Adrenal gland (tissue), 5 donors: ENCODE results near the gene MIOX.

Experiments used
- CTCF ChIP-seq, 6 experiments: fragments of 450-650 bp in 4 of 6; fragments of 200-600 bp in 2 of 6; sonication (generic) in 1 of 6; IDR thresholded peaks; 1 replicate in 5 of 6; 2 replicates in 1 of 6; pipeline versions ENCODE4 v1.5.1 to v1.8.0; 2016 to 2021; ENCODE audit warnings: antibody characterized with exemption in 6 of 6, mild to moderate bottlenecking in 2 of 6, moderate library complexity in 1 of 6
- POLR2A ChIP-seq, 2 donors: fragments of 450-650 bp; IDR thresholded peaks; one replicate each; pipeline ENCODE4 v1.6.1; 2017; ENCODE audit warnings: antibody characterized with exemption in 2 of 2, mild to moderate bottlenecking in 2 of 2, moderate library complexity in 1 of 2
- donor health status: DM: no; HTN: no; CAD: no.

GRCh38 chr22:50467773-50468440 lies 18.8 kb upstream of the MIOX start:
- TF ChIP-seq POLR2A (IDR thresholded peaks at IDR 0.05) (no peak), CTCF (IDR thresholded peaks at IDR 0.05) (no peak)
